ENCODE measurements around the gene UPF2. TPM values are rescaled to one million over a fixed set of nuclear protein-coding genes. Genes with fewer than 3 reads are reported as not detected.

Gene UPF2
- total and polyA plus RNA-seq, 5 donors = 8.8 to 21.0 (median 17.6) TPM

DNA sequence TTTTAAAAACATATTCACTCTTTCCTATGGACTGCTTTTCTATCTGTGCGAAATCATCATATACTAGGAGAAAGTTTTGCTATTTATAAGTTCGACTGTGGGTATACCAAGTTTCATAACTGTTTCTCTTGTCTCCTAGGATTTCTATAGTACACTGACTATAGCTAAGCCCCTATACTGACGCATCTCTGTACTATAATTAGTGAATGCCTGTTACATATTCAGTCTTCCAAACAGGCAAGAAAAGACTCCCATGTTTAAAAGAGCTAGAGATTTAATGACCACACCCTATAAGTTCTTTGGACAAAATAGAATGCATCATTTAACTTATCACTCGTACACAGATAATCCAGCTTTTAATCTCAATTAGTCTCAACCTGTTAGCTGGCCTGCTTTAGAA lies 80.8 kb downstream of the UPF2 start:
- H3K4me3 ChIP-seq (ENCODE audit: low read length) = no peak overlapping the region
- no peak for ATAC-seq
- 90% methylated on average over 4 of the region's 4 CpGs for WGBS
- no peaks in the 10 kb centered on the region for H3K9me3 ChIP-seq (ENCODE audit: control insufficient read depth, low read length)
- intact Hi-C loops (cut with DNase I) = no loop called here
- H3K27me3 ChIP-seq (ENCODE audit: control insufficient read depth, insufficient read depth) = no peaks in the 10 kb centered on the region
- no peak overlapping the region for H3K27ac ChIP-seq (ENCODE audit: low read length)
- no peaks in the 10 kb centered on the region for H3K4me1 ChIP-seq (ENCODE audit: control insufficient read depth, insufficient read depth, low read length)
- DNase-seq = no peak

DNA sequence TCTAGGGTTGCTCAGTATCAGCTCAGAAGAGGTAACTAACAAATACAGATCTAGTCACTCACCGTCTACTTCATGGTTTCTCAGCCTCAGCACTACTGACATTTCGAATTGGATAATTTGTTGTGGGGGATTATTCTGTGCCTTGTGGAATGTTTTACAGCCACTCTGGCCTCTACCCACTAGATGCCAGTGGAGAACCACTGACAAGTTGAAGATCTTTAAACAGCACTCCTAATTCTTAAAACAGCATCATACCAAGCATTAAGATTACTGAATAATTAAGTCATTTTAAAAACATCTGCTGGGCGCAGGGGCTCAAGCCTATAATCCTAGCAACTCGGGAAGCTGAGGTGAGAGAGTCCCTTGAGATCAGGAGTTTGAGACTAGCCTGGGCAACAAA lies 82.6 kb downstream of the UPF2 start:
- Histone ChIP-seq H3K27me3 (ENCODE audit: control insufficient read depth, insufficient read depth) (no peaks in the 10 kb centered on the region), H3K4me3 (ENCODE audit: low read length) (no peak overlapping the region), H3K4me1 (ENCODE audit: control insufficient read depth, insufficient read depth, low read length) (no peaks in the 10 kb centered on the region), H3K9me3 (ENCODE audit: control insufficient read depth, low read length) (no peaks in the 10 kb centered on the region), H3K27ac (ENCODE audit: low read length) (no peak overlapping the region)
- intact Hi-C loops (cut with DNase I) = no loop called here
- whole genome bisulfite sequencing = 93% methylated on average over 4 of the region's 4 CpGs
- no peak for DNase-seq
- ATAC-seq = no peak

DNA sequence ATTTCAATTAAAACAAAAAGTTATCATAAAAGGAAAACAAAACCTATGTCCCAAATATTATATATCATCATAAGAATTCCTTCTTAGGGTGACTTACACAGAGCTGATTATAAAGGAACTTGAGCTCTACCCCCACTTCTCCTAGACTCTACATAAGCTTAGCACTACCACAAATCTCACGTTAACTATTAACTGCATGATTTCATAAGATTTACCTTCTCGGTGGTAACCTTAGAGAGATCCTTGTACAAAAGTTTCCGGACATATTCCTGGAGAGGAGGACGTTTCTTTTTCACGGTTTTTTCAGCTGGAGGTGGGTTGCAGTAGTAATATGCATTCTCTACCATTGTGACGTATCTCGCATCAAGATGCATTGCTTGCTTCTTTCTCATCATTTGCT lies 83.7 kb downstream of the UPF2 start:
- no peaks in the 10 kb centered on the region for H3K9me3 ChIP-seq (ENCODE audit: control insufficient read depth, low read length)
- DNase-seq = no peak
- intact Hi-C loops (cut with DNase I) = no loop called here
- WGBS = 94% methylated on average over 7 of the region's 7 CpGs
- H3K27ac ChIP-seq (ENCODE audit: low read length) = no peak overlapping the region
- no peaks in the 10 kb centered on the region for H3K27me3 ChIP-seq (ENCODE audit: control insufficient read depth, insufficient read depth)
- ATAC-seq = no peak
- no peak overlapping the region for H3K4me3 ChIP-seq (ENCODE audit: low read length)
- H3K4me1 ChIP-seq (ENCODE audit: control insufficient read depth, insufficient read depth, low read length) = no peaks in the 10 kb centered on the region

DNA sequence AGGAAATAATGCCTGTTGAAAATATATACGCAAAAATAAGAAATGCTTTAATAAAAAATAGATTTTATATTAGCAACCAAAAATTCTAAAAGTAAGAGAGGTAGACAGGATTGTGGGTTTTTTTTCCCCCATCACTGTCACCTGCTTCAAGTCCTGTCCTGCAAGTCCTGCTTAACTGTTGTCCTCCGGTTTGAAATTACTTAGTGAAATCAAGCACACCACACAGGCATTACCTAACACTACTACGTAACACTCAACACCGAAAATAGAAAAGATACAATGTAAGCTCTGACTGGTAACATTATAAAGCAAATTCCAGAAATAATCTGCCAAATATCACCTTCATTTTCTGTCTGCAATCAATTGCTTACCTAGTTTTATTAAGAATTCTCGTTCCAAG lies 90.9 kb downstream of the UPF2 start:
- Histone ChIP-seq H3K9me3 (ENCODE audit: control insufficient read depth, low read length) (no peaks in the 10 kb centered on the region), H3K27ac (ENCODE audit: low read length) (no peak overlapping the region), H3K4me3 (ENCODE audit: low read length) (no peak overlapping the region), H3K27me3 (ENCODE audit: control insufficient read depth, insufficient read depth) (no peaks in the 10 kb centered on the region), H3K4me1 (ENCODE audit: control insufficient read depth, insufficient read depth, low read length) (no peaks in the 10 kb centered on the region)
- DNase-seq = no peak
- ATAC-seq = no peak
- intact Hi-C loops (cut with DNase I) = no loop called here
- WGBS = 85% methylated on average over 5 of the region's 5 CpGs

DNA sequence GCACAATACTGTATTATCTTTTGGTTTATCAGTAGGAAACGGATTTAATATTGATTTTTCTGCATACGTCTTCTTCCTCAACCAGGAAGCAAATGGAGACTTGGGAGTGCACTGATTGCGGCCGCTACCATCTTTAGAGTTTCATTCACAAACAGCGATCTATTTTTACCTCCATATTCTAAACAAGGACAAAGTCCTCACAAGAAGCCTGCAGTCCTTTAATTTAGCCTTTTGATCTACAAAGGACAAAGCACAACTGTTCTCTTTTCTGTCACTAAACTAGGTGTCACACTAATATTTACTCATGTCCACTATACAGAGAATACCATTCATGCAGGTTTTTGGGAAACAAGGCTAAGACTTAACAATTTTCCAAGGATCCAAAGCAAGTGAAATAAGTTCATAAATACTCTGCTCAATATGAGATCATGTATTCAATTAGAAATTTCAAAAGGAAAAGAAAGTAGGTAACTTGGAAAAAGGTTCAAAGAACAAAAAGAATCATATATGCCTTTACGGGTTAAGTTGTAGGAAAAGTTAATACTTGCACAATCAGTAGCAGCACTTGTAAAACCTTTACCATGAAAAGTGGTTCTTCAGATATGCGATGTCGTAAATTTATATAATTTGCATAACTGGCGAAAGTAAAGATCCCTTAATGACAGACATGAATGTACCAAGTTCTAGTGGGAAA lies 92.1 kb downstream of the UPF2 start:
- intact Hi-C loops (cut with DNase I) = no loop called here
- H3K27me3 ChIP-seq (ENCODE audit: control insufficient read depth, insufficient read depth) = no peaks in the 10 kb centered on the region
- no peaks in the 10 kb centered on the region for H3K9me3 ChIP-seq (ENCODE audit: control insufficient read depth, low read length)
- no peaks in the 10 kb centered on the region for H3K4me1 ChIP-seq (ENCODE audit: control insufficient read depth, insufficient read depth, low read length)
- DNase-seq = no peak
- no peak overlapping the region for H3K27ac ChIP-seq (ENCODE audit: low read length)
- WGBS = 90% methylated on average over 9 of the region's 9 CpGs
- no peak for ATAC-seq
- H3K4me3 ChIP-seq (ENCODE audit: low read length) = no peak overlapping the region

DNA sequence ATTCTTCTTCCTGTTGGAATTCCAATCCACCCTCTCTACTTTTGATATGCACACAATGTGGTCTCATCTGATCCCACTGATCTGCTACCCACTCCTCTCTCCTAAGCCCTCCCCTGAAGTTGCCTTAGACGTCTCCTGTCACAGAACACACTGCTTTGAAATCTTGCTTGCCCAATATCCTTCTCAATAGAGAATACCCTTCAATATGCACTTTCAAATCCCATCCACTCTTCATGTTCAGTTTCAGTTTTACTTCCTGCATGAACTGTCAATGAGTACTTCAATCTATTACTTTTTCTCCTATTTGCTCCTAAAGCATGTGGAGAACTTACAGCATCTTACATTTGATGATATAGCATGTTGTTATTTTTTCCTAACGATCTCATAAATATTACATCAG lies 93.5 kb downstream of the UPF2 start:
- no peak overlapping the region for H3K27ac ChIP-seq (ENCODE audit: low read length)
- no peak for ATAC-seq
- WGBS = 83% methylated on average over 2 of the region's 2 CpGs
- H3K4me1 ChIP-seq (ENCODE audit: control insufficient read depth, insufficient read depth, low read length) = no peaks in the 10 kb centered on the region
- DNase-seq = no peak
- H3K9me3 ChIP-seq (ENCODE audit: control insufficient read depth, low read length) = no peaks in the 10 kb centered on the region
- no peaks in the 10 kb centered on the region for H3K27me3 ChIP-seq (ENCODE audit: control insufficient read depth, insufficient read depth)
- H3K4me3 ChIP-seq (ENCODE audit: low read length) = no peak overlapping the region
- intact Hi-C loops (cut with DNase I) = no loop called here

DNA sequence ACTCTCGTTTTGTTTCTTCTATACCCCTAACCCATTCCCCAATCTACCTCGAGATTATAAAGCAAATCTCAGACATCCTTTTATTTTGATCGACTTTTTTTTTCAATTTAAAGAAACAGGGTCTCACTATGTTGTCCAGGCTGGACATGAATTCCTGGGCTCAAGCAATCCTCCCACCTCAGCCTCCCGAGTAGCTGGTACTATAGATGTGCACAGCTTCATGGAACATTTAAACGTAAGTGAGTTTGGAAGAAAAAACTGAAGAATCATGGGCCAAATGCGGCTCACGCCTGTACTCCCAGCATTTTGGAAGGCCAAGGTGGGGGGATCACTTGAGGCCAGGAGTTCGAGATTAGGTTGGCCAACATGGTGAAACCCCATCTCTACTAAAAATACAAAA lies 96.0 kb downstream of the UPF2 start:
- H3K27ac ChIP-seq (ENCODE audit: low read length) = no peak overlapping the region
- no peak overlapping the region for H3K4me3 ChIP-seq (ENCODE audit: low read length)
- WGBS = 95% methylated on average over 8 of the region's 8 CpGs
- DNase-seq (no peak), ATAC-seq (no peak)
- no peaks in the 10 kb centered on the region for H3K27me3 ChIP-seq (ENCODE audit: control insufficient read depth, insufficient read depth)
- intact Hi-C loops (cut with DNase I) = no loop called here
- no peaks in the 10 kb centered on the region for H3K9me3 ChIP-seq (ENCODE audit: control insufficient read depth, low read length)
- no peaks in the 10 kb centered on the region for H3K4me1 ChIP-seq (ENCODE audit: control insufficient read depth, insufficient read depth, low read length)

DNA sequence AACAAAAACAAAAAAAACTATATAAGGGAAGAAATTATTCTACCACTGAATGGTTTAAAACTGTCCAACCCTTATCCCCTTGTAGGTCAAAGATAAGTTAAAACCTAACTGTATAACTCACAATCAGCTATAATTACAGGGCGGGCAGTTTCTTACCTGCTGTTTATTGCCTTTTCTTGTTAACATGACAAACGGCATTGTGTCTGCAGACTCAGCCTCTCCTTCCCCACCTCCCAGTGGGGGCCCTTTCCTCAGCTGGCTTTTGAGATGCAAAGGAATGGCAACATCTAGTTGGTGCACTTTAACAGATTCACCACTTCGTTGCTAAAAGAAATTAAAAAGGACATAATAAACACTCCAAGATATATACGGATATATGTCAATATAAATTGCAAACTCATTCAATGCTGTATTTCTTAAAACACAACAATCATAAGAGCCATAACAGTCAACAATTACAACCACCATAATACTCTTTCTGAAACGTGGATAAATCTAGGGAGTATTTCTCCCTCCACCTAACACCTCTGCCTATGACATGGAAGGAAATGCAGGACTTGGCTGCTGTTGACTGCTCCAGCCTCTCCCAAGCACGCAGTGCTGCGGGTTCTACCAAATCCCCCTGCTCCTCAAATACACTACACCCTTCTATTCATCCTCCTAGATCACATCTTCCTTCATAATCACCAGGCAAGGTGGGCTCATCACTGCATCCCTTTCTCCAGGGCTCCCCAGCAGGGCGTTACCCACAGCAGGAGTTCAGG lies 106.0 kb downstream of the UPF2 start:
- 77% methylated on average over 8 of the region's 8 CpGs for WGBS
- H3K9me3 ChIP-seq (ENCODE audit: control insufficient read depth, low read length) = no peaks in the 10 kb centered on the region
- no peak for DNase-seq
- intact Hi-C loops (cut with DNase I) = no loop called here
- H3K27ac ChIP-seq (ENCODE audit: low read length) = no peak overlapping the region
- no peaks in the 10 kb centered on the region for H3K4me1 ChIP-seq (ENCODE audit: control insufficient read depth, insufficient read depth, low read length)
- H3K27me3 ChIP-seq (ENCODE audit: control insufficient read depth, insufficient read depth) = no peaks in the 10 kb centered on the region
- no peak overlapping the region for H3K4me3 ChIP-seq (ENCODE audit: low read length)
- ATAC-seq = no peak

DNA sequence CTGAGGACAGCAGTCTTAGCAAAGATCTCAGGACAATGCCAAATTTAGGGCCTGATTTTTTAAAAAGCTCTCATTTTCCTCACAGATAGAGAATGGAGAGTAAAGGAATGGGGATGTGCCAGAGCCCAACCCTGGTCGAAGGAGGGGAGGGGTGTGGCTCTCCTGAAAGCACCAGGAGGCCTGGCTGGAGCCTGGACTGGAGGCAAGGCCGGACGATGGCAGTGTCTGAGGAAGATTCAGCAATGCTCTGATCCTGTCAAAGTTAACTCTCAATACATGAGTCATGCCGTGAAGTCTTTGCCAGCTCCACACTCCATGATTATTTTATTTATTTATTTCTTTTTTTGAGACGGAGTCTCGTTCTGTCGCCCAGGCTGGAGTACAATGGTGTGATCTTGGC lies 108.3 kb downstream of the UPF2 start:
- Histone ChIP-seq H3K4me3 (ENCODE audit: low read length) (no peak overlapping the region), H3K9me3 (ENCODE audit: control insufficient read depth, low read length) (no peaks in the 10 kb centered on the region), H3K27me3 (ENCODE audit: control insufficient read depth, insufficient read depth) (no peaks in the 10 kb centered on the region), H3K4me1 (ENCODE audit: control insufficient read depth, insufficient read depth, low read length) (no peaks in the 10 kb centered on the region), H3K27ac (ENCODE audit: low read length) (no peak overlapping the region)
- intact Hi-C loops (cut with DNase I) = no loop called here
- ATAC-seq (peak in 1 of 2 donors; percentile 40), DNase-seq (no peak)
- 73% methylated on average over 7 of the region's 7 CpGs for WGBS

DNA sequence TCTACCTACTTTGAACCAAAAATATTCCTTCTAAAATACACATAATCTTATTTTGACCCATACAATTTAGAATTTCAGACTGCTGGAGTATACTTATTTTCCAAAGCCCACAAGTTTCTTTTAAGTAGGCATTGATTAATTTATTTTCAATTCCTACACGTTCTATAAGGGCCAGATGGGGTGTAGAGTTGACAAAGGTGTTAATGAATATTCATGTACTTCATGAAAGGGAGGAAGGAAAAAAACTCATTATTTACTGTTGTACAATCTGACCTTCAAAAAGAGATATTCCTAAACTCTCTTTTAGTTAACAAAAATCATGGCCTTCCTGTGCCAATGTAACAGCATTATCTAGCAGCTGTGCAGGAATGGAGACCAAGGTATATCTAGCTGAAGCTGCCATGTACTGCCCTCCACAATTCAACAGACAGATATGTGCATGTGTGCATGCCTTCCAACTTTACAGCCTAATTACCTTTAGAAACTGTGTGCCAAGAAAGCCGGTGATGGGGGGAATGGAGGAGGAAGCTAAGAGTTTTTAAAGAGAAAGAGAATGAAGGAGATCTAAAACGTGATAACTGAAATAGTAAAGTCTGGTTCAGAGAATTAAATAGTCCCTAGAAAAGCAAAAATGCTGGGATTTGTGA lies 108.9 kb downstream of the UPF2 start:
- no peak overlapping the region for H3K27ac ChIP-seq (ENCODE audit: low read length)
- no peaks in the 10 kb centered on the region for H3K27me3 ChIP-seq (ENCODE audit: control insufficient read depth, insufficient read depth)
- 75% methylated on average over 3 of the region's 3 CpGs for WGBS
- H3K4me1 ChIP-seq (ENCODE audit: control insufficient read depth, insufficient read depth, low read length) = no peaks in the 10 kb centered on the region
- DNase-seq = no peak
- no peak overlapping the region for H3K4me3 ChIP-seq (ENCODE audit: low read length)
- H3K9me3 ChIP-seq (ENCODE audit: control insufficient read depth, low read length) = no peaks in the 10 kb centered on the region
- ATAC-seq = no peak
- intact Hi-C loops (cut with DNase I) = no loop called here

DNA sequence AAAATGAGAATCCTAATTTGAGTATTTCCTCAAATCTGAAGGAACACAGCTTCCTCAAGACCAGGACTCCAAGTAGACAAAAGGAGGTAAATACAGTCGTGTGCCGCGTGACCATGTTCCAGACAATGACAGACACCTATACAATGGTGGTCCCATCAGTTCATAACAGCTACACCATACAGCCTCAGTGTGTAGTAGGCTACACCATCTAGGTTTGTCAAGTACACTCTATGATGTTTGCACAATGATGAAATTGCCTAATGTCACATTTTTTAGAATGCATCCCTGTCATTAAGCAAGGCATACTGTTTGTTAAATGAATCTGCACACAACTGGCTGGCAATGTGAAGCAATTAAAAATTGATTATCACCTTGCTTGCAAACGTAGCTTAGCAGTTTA lies 111.6 kb downstream of the UPF2 start:
- no peak overlapping the region for H3K27ac ChIP-seq (ENCODE audit: low read length)
- ATAC-seq = no peak
- intact Hi-C loops (cut with DNase I) = no loop called here
- H3K4me1 ChIP-seq (ENCODE audit: control insufficient read depth, insufficient read depth, low read length) = no peaks in the 10 kb centered on the region
- DNase-seq = no peak
- H3K27me3 ChIP-seq (ENCODE audit: control insufficient read depth, insufficient read depth) = no peaks in the 10 kb centered on the region
- H3K4me3 ChIP-seq (ENCODE audit: low read length) = no peak overlapping the region
- whole genome bisulfite sequencing = 93% methylated on average over 4 of the region's 4 CpGs
- H3K9me3 ChIP-seq (ENCODE audit: control insufficient read depth, low read length) = no peaks in the 10 kb centered on the region

Data from right cardiac atrium (tissue), 5 donors.